Measurements from ENCODE around the gene GNPDA1. TPM values are rescaled to one million over a fixed set of nuclear protein-coding genes. Genes with fewer than 3 reads are reported as not detected.

Gene GNPDA1
- total and polyA plus RNA-seq, 2 donors from 2014 or later = 30.1 to 76.6 TPM

DNA sequence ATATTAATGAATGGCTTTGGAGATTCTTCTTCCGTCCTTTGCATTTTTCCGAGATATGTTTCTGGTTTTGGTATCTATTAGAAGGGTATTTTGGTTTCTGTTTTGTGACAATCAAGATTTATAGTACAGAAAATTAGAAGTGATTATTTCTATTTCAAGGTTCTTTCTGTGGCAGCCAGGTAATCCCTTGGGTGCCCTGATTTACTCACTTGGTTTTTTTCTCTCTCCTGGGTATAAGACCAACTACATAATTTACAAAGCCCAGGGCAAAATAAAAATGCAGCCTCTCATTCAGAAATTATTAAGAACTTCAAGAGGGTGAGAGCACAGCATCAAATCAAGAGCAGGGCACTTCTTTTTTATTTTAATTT, 45.9 kb downstream of the GNPDA1 start:
- intact Hi-C loops (cut with DNase I) = no loop called here
- Histone ChIP-seq H3K4me1 (ENCODE audit: control insufficient read depth in 2 of 3, insufficient read depth in 2 of 3, low read depth in 1 of 3, low read length in 3 of 3) (peaks cover 6 to 13% (median 8%) of the 10 kb centered on the region in 3 donors), H3K9me3 (ENCODE audit: control insufficient read depth in 2 of 3, insufficient read depth in 1 of 3, low read length in 3 of 3) (no peaks in the 10 kb centered on the region), H3K36me3 (ENCODE audit: control insufficient read depth in 2 of 3, insufficient read depth in 3 of 3, low read length in 3 of 3) (no peaks in the 10 kb centered on the region), H3K9ac (ENCODE audit: low read length in 3 of 3) (no peak overlapping the region), H3K4me3 (ENCODE audit: low read length in 3 of 3) (no peak overlapping the region), H3K27ac (ENCODE audit: low read depth in 2 of 2, low read length in 2 of 2) (no peak overlapping the region), H3K27me3 (ENCODE audit: control insufficient read depth, insufficient read depth, low read length) (no peaks in the 10 kb centered on the region)
- no peak for FAIRE-seq
- DNase-seq = no peak
- TF ChIP-seq, protein P1, sequence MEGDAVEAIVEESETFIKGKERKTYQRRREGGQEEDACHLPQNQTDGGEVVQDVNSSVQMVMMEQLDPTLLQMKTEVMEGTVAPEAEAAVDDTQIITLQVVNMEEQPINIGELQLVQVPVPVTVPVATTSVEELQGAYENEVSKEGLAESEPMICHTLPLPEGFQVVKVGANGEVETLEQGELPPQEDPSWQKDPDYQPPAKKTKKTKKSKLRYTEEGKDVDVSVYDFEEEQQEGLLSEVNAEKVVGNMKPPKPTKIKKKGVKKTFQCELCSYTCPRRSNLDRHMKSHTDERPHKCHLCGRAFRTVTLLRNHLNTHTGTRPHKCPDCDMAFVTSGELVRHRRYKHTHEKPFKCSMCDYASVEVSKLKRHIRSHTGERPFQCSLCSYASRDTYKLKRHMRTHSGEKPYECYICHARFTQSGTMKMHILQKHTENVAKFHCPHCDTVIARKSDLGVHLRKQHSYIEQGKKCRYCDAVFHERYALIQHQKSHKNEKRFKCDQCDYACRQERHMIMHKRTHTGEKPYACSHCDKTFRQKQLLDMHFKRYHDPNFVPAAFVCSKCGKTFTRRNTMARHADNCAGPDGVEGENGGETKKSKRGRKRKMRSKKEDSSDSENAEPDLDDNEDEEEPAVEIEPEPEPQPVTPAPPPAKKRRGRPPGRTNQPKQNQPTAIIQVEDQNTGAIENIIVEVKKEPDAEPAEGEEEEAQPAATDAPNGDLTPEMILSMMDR (IDR thresholded peaks at IDR 0.05; ENCODE audit: borderline replicate concordance, extremely low read depth, insufficient read depth) = no peak

GRCh38 chr5:141966275-141966962, 46.4 kb downstream of the GNPDA1 start:
- TF ChIP-seq, protein P1 (IDR thresholded peaks at IDR 0.05; ENCODE audit: borderline replicate concordance, extremely low read depth, insufficient read depth) = no peak
- DNase-seq = no peak
- no peak overlapping the region for H3K27ac ChIP-seq (ENCODE audit: low read depth in 2 of 2, low read length in 2 of 2)
- H3K4me3 ChIP-seq (ENCODE audit: low read length in 3 of 3) = no peak overlapping the region
- H3K36me3 ChIP-seq (ENCODE audit: control insufficient read depth in 2 of 3, insufficient read depth in 3 of 3, low read length in 3 of 3) = no peaks in the 10 kb centered on the region
- intact Hi-C loops (cut with DNase I) = no loop called here
- no peak for FAIRE-seq
- no peaks in the 10 kb centered on the region for H3K27me3 ChIP-seq (ENCODE audit: control insufficient read depth, insufficient read depth, low read length)
- H3K9ac ChIP-seq (ENCODE audit: low read length in 3 of 3) = no peak overlapping the region
- H3K4me1 ChIP-seq (ENCODE audit: control insufficient read depth in 2 of 3, insufficient read depth in 2 of 3, low read depth in 1 of 3, low read length in 3 of 3) = peaks cover 6 to 13% (median 8%) of the 10 kb centered on the region in 3 donors
- H3K9me3 ChIP-seq (ENCODE audit: control insufficient read depth in 2 of 3, insufficient read depth in 1 of 3, low read length in 3 of 3) = no peaks in the 10 kb centered on the region

DNA sequence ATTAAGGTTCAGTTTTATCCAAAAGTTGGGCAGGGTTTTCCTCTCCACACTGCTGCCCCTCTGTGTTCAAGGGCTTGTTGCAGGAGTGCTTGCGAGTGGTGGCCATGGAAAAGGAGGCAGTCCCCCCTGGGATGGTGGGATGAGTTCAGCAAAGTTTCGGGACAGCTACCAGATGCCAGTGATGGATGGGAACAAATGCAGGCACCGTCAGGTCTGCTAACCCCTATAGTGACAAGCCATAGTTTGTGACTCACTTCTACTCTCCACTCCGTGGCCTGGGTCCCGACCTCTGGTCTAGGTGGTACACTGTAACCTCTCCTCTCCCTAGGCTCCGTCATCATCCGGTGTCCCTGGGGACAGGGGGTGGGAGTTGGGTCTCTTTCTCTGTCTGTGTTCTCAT, 47.8 kb downstream of the GNPDA1 start:
- Histone ChIP-seq H3K4me3 (ENCODE audit: low read length in 3 of 3) (no peak overlapping the region), H3K36me3 (ENCODE audit: control insufficient read depth in 2 of 3, insufficient read depth in 3 of 3, low read length in 3 of 3) (no peaks in the 10 kb centered on the region), H3K9me3 (ENCODE audit: control insufficient read depth in 2 of 3, insufficient read depth in 1 of 3, low read length in 3 of 3) (no peaks in the 10 kb centered on the region), H3K9ac (ENCODE audit: low read length in 3 of 3) (no peak overlapping the region), H3K27me3 (ENCODE audit: control insufficient read depth, insufficient read depth, low read length) (no peaks in the 10 kb centered on the region), H3K4me1 (ENCODE audit: control insufficient read depth in 2 of 3, insufficient read depth in 2 of 3, low read depth in 1 of 3, low read length in 3 of 3) (peaks cover 4 to 6% (median 6%) of the 10 kb centered on the region in 3 donors), H3K27ac (ENCODE audit: low read depth in 2 of 2, low read length in 2 of 2) (no peak overlapping the region)
- DNase-seq (no peak), FAIRE-seq (no peak)
- intact Hi-C loops (cut with DNase I) = no loop called here
- TF ChIP-seq, protein P1 (IDR thresholded peaks at IDR 0.05; ENCODE audit: borderline replicate concordance, extremely low read depth, insufficient read depth) = no peak

DNA sequence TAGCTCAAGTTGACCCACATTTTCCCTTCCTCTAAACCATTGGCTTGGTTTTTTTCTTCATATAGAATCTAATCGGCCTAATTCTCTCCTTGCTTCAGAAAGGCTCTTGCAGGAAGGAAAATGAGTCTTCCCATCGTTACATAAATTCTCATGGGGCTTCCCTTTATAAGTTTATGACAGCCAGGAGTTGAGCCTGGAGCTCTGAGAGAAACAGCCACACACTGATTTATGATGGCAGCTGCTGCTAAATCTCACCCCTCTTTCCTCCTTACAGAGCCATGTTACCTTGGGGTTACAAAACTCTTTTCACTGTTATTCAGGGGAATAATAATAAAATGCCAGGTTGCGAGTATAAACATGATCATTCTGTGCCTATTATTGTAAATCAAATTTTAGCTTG, 49.1 kb downstream of the GNPDA1 start:
- TF ChIP-seq, protein P1 (IDR thresholded peaks at IDR 0.05; ENCODE audit: borderline replicate concordance, extremely low read depth, insufficient read depth) = no peak
- Histone ChIP-seq H3K36me3 (ENCODE audit: control insufficient read depth in 2 of 3, insufficient read depth in 3 of 3, low read length in 3 of 3) (no peaks in the 10 kb centered on the region), H3K27ac (ENCODE audit: low read depth in 2 of 2, low read length in 2 of 2) (no peak overlapping the region), H3K27me3 (ENCODE audit: control insufficient read depth, insufficient read depth, low read length) (no peaks in the 10 kb centered on the region), H3K9ac (ENCODE audit: low read length in 3 of 3) (no peak overlapping the region), H3K4me3 (ENCODE audit: low read length in 3 of 3) (no peak overlapping the region), H3K9me3 (ENCODE audit: control insufficient read depth in 2 of 3, insufficient read depth in 1 of 3, low read length in 3 of 3) (no peaks in the 10 kb centered on the region), H3K4me1 (ENCODE audit: control insufficient read depth in 2 of 3, insufficient read depth in 2 of 3, low read depth in 1 of 3, low read length in 3 of 3) (peaks cover 3 to 7% (median 6%) of the 10 kb centered on the region in 3 donors)
- FAIRE-seq = no peak
- DNase-seq = no peak
- intact Hi-C loops (cut with DNase I) = no loop called here
